Measurements from ENCODE around the gene FILIP1L.

- TF ChIP-seq, protein P1, sequence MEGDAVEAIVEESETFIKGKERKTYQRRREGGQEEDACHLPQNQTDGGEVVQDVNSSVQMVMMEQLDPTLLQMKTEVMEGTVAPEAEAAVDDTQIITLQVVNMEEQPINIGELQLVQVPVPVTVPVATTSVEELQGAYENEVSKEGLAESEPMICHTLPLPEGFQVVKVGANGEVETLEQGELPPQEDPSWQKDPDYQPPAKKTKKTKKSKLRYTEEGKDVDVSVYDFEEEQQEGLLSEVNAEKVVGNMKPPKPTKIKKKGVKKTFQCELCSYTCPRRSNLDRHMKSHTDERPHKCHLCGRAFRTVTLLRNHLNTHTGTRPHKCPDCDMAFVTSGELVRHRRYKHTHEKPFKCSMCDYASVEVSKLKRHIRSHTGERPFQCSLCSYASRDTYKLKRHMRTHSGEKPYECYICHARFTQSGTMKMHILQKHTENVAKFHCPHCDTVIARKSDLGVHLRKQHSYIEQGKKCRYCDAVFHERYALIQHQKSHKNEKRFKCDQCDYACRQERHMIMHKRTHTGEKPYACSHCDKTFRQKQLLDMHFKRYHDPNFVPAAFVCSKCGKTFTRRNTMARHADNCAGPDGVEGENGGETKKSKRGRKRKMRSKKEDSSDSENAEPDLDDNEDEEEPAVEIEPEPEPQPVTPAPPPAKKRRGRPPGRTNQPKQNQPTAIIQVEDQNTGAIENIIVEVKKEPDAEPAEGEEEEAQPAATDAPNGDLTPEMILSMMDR (IDR thresholded peaks at IDR 0.05) = no peak
- TF ChIP-seq EZH2phosphoT487 (IDR thresholded peaks at IDR 0.05) (no peak), EZH2 (IDR thresholded peaks at IDR 0.05) (no peak)
These were observed 31.6 kb downstream of the FILIP1L start for GRCh38 chr3:100082714-100083113.
